ENCODE results near the gene SLC35F1. TPM values are rescaled to one million over a fixed set of nuclear protein-coding genes. Genes with fewer than 3 reads are reported as not detected.
A peak's percentile ranks its signal among the peaks of the same experiment; 100 is the strongest.

SLC35F1 gene
- total RNA-seq, 3 donors from 2014 or later = 0.23 to 6.1 (median 0.29) TPM

- intact Hi-C loops (cut with DNase I, micrococcal nuclease) = no loop called here
- H3K9me3 ChIP-seq = peaks cover 3% of the 10 kb centered on the region
- DNase-seq (no peak), ATAC-seq (no peak)
- H3K4me1 ChIP-seq (ENCODE audit: low read depth) = no peaks in the 10 kb centered on the region
- H3K36me3 ChIP-seq (ENCODE audit: low read depth) = no peaks in the 10 kb centered on the region
- H3K4me3 ChIP-seq = no peak overlapping the region
- TF ChIP-seq, protein P1, sequence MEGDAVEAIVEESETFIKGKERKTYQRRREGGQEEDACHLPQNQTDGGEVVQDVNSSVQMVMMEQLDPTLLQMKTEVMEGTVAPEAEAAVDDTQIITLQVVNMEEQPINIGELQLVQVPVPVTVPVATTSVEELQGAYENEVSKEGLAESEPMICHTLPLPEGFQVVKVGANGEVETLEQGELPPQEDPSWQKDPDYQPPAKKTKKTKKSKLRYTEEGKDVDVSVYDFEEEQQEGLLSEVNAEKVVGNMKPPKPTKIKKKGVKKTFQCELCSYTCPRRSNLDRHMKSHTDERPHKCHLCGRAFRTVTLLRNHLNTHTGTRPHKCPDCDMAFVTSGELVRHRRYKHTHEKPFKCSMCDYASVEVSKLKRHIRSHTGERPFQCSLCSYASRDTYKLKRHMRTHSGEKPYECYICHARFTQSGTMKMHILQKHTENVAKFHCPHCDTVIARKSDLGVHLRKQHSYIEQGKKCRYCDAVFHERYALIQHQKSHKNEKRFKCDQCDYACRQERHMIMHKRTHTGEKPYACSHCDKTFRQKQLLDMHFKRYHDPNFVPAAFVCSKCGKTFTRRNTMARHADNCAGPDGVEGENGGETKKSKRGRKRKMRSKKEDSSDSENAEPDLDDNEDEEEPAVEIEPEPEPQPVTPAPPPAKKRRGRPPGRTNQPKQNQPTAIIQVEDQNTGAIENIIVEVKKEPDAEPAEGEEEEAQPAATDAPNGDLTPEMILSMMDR (IDR thresholded peaks at IDR 0.05) = no peak
Measured at GRCh38 chr6:118177720-118178119, 270.7 kb downstream of the SLC35F1 start.

DNA sequence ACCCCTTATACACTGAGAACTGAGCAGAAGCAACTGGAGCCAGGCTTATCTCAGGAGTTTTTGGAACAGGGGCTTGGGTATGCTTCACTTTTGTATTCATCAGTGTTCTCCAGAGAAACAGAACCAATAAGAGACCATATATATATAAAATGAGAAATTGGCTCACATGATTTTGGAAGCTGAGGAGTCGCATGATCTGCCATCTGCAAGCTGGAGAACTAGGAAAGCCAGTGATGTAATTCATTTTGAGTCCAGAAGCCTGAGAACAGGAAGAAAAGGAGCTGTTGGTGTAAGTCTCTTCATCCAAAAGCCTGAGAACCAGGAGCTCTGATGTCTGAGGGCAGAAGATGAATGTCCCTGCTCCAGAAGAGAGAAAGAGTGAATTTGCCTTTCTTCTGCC, 272.0 kb downstream of the SLC35F1 start:
- ATAC-seq = no peak
- no peak for DNase-seq
- TF ChIP-seq, protein P1 (IDR thresholded peaks at IDR 0.05) = no peak
- intact Hi-C loops (cut with DNase I, micrococcal nuclease) = no loop called here
- Histone ChIP-seq H3K9me3 (no peaks in the 10 kb centered on the region), H3K4me3 (no peak overlapping the region), H3K4me1 (ENCODE audit: low read depth) (no peaks in the 10 kb centered on the region), H3K36me3 (ENCODE audit: low read depth) (no peaks in the 10 kb centered on the region)

DNA sequence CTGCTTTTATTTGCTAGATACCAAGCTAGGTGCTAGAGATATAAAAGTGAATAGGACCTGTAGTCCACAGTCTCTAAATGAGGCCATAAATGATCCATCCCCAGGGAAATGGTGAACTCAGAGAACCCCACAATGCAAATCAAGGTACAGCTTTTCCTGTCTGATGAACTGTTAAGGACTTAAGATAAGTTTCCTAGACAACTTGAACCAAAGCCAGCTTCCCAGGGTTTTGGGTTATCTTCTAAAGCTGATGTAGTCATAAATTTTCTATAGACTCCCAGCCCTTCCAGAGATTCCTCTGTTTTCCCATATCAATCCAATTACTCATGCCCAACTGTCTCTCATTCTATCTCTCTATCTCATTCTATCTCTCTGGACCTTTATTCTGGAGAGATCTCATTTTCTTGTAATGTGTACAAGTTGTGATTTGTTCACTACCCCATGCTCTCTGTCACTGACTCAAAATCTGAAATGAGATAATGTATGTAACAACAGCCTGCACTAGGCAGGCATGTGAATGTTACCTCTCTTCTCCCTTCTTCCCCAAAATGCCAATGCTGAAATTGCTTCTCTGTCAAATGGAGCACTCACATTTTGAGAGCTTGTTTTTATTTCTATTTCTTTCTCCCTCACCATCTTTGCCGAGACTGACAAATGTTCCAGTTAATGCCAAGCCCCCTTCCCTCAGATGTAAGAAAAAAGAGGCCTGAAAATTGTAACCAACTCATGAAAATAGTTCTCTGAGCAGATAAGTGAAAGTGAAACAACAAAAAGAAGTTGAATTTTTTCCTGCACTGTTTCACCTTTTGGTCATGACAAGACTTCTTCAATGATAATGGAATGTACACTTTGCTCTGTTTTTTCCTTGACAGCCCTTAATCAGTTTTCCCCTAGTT, 279.9 kb downstream of the SLC35F1 start:
- no peak for DNase-seq
- Histone ChIP-seq H3K4me3 (no peak overlapping the region), H3K36me3 (ENCODE audit: low read depth) (no peaks in the 10 kb centered on the region), H3K9me3 (no peaks in the 10 kb centered on the region), H3K4me1 (ENCODE audit: low read depth) (no peaks in the 10 kb centered on the region)
- intact Hi-C loops (cut with DNase I, micrococcal nuclease) = no loop called here
- no peak for ATAC-seq
- TF ChIP-seq, protein P1 (IDR thresholded peaks at IDR 0.05) = no peak

DNA sequence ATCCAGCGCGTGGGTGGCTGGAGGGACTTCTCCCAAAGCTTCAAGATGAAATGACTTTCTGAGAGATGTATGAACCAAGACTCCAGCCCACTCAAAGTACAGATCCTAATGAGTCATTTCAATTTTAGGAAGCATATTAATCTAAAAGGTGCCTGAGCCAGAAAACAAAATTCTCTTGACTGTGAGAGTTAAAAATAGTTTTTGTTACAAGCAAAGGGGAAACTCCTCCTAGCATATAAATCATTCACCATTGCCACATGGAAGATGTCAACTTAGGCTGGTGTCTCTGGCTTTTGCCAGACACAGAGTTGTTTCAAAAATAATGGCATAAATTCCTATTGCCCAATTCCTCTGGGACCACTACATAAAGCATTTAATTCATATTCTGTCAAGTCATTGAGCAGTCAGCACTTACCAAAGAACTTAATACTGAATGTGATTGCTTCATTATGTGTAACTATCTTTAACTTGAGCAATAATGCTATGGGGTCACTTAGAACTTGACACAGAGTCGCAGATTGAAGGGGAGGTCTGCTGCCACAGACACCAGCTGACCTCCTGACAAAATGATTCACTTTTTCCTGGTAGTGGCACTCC, 280.6 kb downstream of the SLC35F1 start:
- intact Hi-C loops (cut with DNase I, micrococcal nuclease) = no loop called here
- DNase-seq (no peak), ATAC-seq (peak; percentile 9)
- no peaks in the 10 kb centered on the region for H3K36me3 ChIP-seq (ENCODE audit: low read depth)
- no peaks in the 10 kb centered on the region for H3K9me3 ChIP-seq
- H3K4me3 ChIP-seq = no peak overlapping the region
- no peaks in the 10 kb centered on the region for H3K4me1 ChIP-seq (ENCODE audit: low read depth)
- TF ChIP-seq, protein P1 (IDR thresholded peaks at IDR 0.05) = no peak

DNA sequence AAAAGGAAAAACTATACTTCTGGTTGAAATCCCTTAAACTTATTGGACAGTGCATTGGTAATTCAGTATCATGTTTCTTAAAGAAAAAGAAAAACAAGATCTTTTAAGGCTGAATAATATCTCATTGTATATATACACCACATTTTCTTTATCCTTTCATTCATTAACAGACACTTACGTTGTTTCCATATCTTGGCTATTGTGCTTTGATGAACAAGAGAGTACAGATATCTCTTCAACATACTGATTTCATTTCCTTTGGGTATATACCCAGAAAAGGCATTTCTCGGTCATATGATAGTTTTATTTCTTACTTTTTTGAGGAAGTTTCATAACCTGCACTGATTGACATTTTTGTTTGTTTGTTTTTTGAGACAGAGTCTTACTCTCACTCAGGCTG, 281.5 kb downstream of the SLC35F1 start:
- TF ChIP-seq, protein P1 (IDR thresholded peaks at IDR 0.05) = no peak
- intact Hi-C loops (cut with DNase I, micrococcal nuclease) = no loop called here
- no peaks in the 10 kb centered on the region for H3K9me3 ChIP-seq
- H3K36me3 ChIP-seq (ENCODE audit: low read depth) = no peaks in the 10 kb centered on the region
- no peak overlapping the region for H3K4me3 ChIP-seq
- H3K4me1 ChIP-seq (ENCODE audit: low read depth) = no peaks in the 10 kb centered on the region
- no peak for DNase-seq
- ATAC-seq = no peak
